HL-60/S4 treated with retinoic acid at 250 ng/mL for 4 days and 3 days (cell line): Measurements from ENCODE around the gene TCF7L2.
"Not testable (repeated sequence)": the region's sequence is repeated elsewhere in the genome, so short reads cannot be mapped to it uniquely, and the experiment has no call there.

Experiments used
- in situ Hi-C: fragments of 300-500 bp; cut with MboI; formaldehyde crosslinking; loops from 2 replicates; pipeline ENCODE4 v1.7.0; 2022; ENCODE audit warnings: low sequenced_read_pairs

Gene TCF7L2

GRCh38 chr10:113060201-113061053, 110.4 kb downstream of the TCF7L2 start:
- in situ Hi-C loops = no loop called here

DNA sequence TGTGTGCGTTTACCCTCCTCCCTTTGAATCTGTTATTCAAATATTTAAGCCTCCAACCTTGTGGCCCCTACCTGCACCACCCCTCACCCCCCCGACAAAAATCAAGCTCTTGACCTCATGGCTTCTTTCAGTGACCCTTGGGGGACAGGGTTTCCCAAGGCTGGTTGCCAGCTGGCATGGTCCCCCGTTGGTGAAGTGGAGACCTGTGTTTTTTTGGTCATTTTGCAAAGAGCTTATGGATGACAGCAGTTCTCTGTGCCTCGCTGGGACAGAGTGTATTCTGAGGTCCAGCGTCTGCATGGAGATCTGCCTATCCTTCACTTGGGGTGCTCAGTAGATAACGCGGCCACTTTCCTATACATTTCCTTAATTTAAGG, 111.0 kb downstream of the TCF7L2 start:
- in situ Hi-C loops = no loop called here

DNA sequence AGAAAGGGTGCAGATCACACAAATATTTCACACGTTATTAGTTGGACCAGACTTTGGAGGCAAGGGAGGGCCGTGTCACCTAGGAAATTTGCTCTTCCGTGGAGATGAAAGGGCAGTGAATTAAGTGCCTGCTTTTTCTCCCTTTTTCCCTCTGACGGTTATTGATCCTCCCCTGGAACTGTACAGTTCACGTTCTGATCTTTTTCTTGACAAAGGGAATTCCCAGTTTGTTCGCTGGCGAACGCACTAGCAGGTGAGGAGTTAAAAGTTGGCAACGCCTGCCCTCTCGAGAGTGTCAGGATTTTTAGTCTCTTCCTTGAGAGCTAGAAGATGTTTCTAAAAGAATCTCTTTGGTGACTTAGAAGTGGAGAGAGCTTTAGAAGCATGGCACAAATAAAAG, 111.5 kb downstream of the TCF7L2 start:
- in situ Hi-C loops = no loop called here

- in situ Hi-C loops = no loop called here
Measured at GRCh38 chr10:113063043-113063967, 113.3 kb downstream of the TCF7L2 start.

GRCh38 chr10:113064039-113064438, 114.0 kb downstream of the TCF7L2 start:
- in situ Hi-C loops = no loop called here

- in situ Hi-C loops = not testable (repeated sequence)
Measured at GRCh38 chr10:113066120-113066519, 116.1 kb downstream of the TCF7L2 start.

- in situ Hi-C loops = no loop called here
Measured at GRCh38 chr10:113066561-113067312, 116.7 kb downstream of the TCF7L2 start.

DNA sequence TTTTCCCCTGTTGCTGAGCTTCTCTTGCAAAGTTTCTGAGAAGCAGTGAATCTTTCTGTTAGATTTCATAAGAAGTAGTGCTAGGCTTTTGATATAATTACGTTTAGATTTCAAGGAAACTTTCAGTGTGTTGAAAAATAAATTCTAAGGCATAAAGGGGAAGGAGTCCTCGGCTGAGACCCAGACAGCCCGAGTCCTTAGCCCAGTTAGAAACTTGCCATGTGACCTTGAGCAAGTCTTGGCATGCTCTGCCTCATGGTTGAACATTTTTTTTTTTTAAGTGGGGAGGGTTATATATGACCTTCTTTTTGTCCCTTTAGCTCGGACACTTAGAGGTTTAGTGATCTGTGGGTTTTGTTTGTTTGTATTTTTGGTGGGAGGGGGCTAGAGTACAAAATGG, 117.5 kb downstream of the TCF7L2 start:
- in situ Hi-C loops = no loop called here

DNA sequence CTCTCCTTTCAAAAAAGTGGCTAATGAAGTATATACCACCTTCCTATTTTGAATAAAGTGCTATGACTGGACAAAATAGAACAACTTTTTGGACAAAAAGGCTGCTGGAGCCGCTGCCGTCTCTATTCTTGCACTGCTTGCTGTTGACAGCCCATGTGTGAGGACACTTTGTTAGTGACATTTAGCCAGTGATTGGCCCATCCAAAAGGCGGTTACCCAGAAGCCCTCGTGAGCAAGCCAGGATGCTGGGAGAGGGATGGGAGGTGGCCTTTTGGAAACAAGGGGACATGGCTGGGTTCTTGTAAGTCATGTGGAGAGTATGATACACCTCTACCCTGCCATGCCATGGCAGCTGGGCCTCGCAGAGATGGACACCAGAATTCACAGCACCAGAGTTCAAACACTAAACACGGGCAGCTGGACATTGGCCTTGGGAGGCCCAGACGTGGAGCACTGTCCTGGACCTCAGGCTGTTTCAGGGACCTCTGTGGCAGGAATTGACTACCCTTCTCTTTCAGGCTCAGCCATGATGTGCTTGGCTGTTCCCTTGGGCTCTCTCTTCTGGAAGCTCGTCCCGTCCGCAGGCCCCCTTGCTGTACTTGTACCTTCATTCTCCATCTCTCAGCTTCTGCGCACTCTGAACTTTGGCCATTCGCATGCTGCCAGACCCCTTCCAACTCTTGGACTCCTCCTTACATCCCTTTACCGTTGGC, 118.3 kb downstream of the TCF7L2 start:
- in situ Hi-C loops = no loop called here

GRCh38 chr10:113069595-113069994, 119.5 kb downstream of the TCF7L2 start:
- in situ Hi-C loops = no loop called here

DNA sequence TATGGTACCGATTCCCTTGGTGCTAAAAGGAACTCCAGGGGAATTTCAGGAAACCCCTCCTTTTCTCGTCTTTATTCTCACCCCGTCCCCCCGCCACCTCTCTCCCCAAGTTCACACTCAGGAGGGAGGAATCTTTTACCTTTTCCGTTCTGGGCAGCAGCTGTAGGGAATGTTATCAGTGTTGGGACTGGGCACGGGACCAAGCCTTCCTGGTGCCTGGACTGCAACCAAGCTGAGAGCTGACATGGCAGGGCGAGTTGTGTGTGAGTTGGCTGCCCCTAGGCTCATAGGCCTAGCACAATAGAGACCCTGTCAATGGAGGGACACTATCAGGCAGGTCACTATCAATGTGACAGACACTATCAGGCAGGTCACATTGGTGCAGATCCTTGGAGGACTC, 121.4 kb downstream of the TCF7L2 start:
- in situ Hi-C loops = no loop called here

DNA sequence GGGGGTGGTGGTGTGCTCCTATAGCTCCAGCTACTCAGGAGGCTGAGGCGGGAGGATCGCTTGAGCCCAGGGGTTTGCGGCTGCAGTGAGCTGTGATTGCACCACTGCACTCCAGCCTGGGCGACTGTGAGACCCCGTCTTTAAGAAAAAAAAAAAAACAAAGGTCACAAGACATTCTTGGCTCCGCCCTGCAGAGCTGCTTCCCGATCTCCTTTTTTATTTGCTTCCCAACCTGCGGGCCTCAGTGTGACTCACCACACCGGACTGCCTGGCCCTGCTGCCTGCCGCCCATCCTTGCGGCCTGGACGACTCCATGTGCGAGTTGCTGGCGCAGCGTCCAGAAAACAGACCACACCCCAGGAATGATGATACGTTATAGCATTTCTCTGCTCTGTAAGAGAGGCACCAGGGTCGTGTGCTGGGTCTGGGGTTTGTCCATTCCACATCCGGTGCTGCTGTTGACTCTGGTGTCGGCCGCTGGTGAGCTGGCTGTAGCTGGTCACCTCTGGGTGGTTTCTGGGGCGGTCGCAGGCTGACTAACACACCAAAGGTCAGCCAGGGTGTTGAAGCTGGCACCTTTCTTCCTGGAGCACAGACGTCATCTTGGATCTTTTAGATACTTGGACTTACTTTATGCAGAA, 123.6 kb downstream of the TCF7L2 start:
- in situ Hi-C loops = no loop called here

DNA sequence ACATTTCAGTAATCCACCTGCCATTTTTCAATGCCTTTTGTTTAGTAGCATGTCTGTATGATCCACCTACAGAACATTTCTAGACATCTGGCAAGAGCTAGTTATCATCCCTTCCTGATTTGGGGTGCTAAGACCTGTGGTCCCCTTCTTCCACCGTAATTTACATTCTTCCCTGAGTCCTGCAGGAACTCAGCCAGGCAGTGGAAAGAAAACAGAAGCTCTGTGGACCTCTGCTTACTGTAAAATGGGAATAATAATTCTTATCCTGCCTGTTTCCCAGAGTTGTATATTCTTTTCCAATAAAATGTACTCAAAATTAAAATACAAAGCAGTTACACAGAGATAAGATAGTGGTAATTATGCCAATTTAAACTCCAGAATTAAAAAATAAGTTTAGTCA, 126.9 kb downstream of the TCF7L2 start:
- in situ Hi-C loops = no loop called here

DNA sequence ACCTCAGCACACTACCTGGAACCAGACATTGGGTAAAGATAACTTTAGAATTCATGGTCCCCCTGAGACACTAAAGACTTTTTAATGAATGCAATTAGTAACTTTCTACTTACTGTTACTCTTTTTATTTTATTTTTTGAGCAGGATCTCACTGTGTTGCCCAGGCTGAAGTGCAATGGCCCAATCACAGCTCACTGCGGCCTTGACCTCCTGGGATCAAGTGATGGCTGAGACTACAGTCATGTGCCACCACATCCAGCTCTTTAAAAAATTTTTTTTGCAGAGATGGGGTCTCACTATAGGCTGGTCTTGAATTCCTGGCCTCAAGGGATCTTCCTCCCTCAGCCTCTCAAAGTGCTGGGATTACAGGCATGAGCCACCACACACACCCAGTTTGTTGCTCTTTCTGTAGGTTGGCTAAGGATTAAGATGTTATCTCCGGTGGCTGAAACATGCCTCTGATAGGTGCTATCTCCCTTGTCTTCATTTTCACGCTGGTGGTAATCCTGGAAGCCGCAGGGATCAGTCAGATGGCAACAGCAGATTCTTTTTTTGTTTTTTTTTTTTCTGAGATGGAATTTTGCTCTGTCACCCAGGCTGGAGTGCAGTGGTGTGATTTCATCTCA, 128.3 kb downstream of the TCF7L2 start:
- in situ Hi-C loops = no loop called here

DNA sequence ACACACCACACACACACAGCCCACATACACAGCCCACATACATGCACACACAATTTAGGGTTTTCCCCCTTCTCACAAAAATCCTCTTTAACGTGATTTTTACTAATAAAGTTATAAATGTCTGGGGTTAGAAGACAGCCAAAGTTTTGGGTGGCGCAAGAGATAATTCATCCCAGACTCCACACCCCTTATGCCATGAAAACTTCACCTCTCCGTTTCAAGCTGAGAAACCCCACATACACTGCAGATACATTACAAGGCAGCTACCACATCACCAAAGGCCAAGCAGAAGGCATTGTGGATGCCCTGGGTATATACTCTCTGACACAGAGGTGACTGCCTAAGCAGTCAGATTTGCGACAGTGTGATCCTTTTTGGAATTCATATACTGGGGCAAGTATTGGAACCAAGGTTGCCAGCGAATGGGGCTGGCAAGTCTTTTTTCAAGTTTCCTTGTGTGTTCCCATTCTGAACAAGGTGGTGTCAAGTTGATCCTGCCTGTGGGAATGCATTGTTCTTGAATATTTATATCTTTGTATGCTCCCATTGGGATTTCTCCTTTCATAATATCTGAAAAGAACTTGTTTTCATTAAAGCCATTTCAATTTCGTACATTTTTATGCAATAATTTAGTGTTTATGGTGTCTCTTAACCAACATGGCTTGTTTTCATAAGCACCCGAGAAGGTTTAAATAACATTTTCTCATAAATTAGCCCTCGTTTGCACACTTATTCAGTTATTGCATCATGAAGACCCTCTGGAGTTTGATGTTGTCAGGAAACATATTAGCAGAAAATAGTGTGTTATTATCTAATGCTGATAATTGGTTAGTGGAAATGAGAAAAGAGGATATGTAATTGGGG, 130.2 kb downstream of the TCF7L2 start:
- in situ Hi-C loops = no loop called here

- in situ Hi-C loops = no loop called here
Measured at GRCh38 chr10:113080925-113081229, 130.8 kb downstream of the TCF7L2 start.

DNA sequence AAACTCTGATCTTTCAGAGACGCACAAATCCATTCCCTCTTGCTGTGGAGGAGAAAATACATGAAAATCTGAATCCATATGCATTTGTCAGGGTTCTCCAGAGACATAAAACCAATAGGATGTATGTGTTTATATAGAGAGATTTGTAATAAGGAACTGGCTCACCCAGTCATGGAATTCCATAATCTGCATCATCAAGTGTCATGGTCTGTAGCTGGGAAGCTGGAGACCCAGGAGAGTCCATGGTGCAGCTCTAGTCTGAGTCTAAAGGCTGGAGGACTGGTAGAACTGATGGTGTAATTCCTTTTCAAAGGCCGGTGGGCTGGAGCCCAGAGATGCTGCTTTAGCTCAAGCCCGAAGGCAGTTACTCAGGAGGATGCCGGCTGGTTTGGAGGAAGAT, 134.0 kb downstream of the TCF7L2 start:
- in situ Hi-C loops = no loop called here

DNA sequence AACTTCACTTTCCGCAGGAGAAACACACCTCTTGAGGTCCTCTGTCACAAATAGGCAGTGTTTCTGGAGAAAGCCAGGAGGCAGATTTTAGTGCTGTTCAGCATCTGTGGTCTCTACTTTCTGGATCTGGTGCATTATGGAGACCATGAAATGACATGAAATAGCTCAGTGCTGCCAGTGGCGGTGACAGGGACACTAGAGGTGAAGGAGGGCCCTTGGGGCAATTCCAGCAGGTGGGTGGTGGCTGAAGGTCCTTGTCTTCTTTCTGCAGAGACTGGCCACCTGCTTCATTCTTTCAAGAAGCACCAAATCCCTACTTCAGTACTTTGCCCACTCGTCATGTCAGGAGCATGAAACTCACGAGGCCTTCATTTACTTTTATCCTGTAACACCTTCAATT, 135.7 kb downstream of the TCF7L2 start:
- in situ Hi-C loops = no loop called here

DNA sequence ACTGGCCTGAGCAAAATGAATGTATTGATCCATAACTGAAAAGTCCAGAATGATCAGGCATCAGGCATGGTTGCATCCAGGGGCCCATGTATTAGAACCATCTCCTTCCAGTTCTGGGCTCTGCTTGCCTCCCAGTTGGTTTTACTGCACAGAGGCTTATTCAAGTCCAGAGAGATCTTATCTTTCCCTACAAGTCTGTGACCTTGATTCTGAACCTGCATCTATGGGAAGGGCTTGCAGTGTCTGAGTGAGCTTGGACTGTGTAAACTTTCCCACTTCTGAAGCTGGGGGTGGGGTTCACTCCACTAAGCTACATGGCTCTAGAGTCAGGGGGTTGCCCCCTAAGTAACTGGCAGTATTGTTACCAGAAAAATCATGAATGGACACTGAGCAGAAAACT, 136.2 kb downstream of the TCF7L2 start:
- in situ Hi-C loops = no loop called here
